ENCODE data around the gene MICAL3. TPM values are rescaled to one million over a fixed set of nuclear protein-coding genes. Genes with fewer than 3 reads are reported as not detected.

MICAL3 gene
- total RNA-seq, 3 donors from 2014 or later (not counting 1 experiment from before 2014, with no cell fraction given), result 17.1 to 36.3 (median 34.3) TPM

DNA sequence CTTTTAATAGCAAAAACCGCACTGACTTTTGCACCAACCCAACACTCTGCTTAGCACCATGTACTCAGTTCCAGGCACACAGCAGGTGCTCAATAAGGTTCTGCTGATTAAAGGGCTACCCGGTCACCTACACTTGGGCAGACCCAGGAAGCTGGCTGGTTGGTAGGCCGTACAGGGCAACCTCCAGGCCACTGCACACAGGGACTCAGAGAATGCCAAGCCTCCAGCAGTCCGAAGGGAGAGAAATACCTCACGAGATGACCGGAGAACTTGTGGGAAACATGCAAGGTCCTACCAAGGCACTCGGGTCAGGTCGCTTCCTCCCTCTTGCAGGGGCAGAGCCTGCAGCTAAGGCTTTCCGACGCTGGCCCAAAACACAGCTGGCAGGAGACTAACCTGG lies 109.2 kb downstream of the MICAL3 start:
- Histone ChIP-seq H3K4me1 (ENCODE audit: control insufficient read depth, insufficient read depth, low read length) (peaks cover 14% of the 10 kb centered on the region), H3K4me3 (ENCODE audit: low read length) (no peak overlapping the region), H3K36me3 (ENCODE audit: control insufficient read depth, insufficient read depth, low read length) (no peaks in the 10 kb centered on the region), H3K27ac (ENCODE audit: low read length) (no peak overlapping the region), H3K9me3 (ENCODE audit: control insufficient read depth, insufficient read depth, low read length) (no peaks in the 10 kb centered on the region), H3K27me3 (ENCODE audit: control insufficient read depth, insufficient read depth, low read length) (no peaks in the 10 kb centered on the region)
- TF ChIP-seq, protein P1, sequence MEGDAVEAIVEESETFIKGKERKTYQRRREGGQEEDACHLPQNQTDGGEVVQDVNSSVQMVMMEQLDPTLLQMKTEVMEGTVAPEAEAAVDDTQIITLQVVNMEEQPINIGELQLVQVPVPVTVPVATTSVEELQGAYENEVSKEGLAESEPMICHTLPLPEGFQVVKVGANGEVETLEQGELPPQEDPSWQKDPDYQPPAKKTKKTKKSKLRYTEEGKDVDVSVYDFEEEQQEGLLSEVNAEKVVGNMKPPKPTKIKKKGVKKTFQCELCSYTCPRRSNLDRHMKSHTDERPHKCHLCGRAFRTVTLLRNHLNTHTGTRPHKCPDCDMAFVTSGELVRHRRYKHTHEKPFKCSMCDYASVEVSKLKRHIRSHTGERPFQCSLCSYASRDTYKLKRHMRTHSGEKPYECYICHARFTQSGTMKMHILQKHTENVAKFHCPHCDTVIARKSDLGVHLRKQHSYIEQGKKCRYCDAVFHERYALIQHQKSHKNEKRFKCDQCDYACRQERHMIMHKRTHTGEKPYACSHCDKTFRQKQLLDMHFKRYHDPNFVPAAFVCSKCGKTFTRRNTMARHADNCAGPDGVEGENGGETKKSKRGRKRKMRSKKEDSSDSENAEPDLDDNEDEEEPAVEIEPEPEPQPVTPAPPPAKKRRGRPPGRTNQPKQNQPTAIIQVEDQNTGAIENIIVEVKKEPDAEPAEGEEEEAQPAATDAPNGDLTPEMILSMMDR (IDR thresholded peaks at IDR 0.05), result no peak
- DNase-seq (no peak), ATAC-seq (no peak)
- no peak overlapping the region for H3K27ac Mint-ChIP-seq
- no peak overlapping the region for H3K4me3 Mint-ChIP-seq
- intact Hi-C loops (cut with micrococcal nuclease), result loop anchor here (10.0 kb wide), 1 partner anchor 150 kb away; no protein-coding TSS in a partner anchor
- no peaks in the 10 kb centered on the region for H3K9me3 Mint-ChIP-seq
- peaks cover 0 to under 1% of the 10 kb centered on the region in 2 donors for H3K27me3 Mint-ChIP-seq (ENCODE audit: low read depth in 2 of 2)
- 90% methylated on average over 10 of the region's 10 CpGs for WGBS (ENCODE audit: insufficient coverage)
- H3K36me3 Mint-ChIP-seq, result no peaks in the 10 kb centered on the region
- H3K4me1 Mint-ChIP-seq, result peaks cover 6% of the 10 kb centered on the region in 2 donors

- TF ChIP-seq, protein P1 (IDR thresholded peaks at IDR 0.05), result no peak
- intact Hi-C loops (cut with micrococcal nuclease), result loop anchor here (10.0 kb wide), 1 partner anchor 150 kb away; no protein-coding TSS in a partner anchor
- Histone ChIP-seq H3K4me3 (ENCODE audit: low read length) (no peak overlapping the region), H3K4me1 (ENCODE audit: control insufficient read depth, insufficient read depth, low read length) (peaks cover 9% of the 10 kb centered on the region), H3K36me3 (ENCODE audit: control insufficient read depth, insufficient read depth, low read length) (no peaks in the 10 kb centered on the region), H3K9me3 (ENCODE audit: control insufficient read depth, insufficient read depth, low read length) (no peaks in the 10 kb centered on the region), H3K27me3 (ENCODE audit: control insufficient read depth, insufficient read depth, low read length) (no peaks in the 10 kb centered on the region), H3K27ac (ENCODE audit: low read length) (no peak overlapping the region)
- Mint-ChIP-seq H3K4me1 (no peaks in the 10 kb centered on the region), H3K4me3 (no peak overlapping the region), H3K27me3 (ENCODE audit: low read depth in 2 of 2) (no peaks in the 10 kb centered on the region), H3K36me3 (no peaks in the 10 kb centered on the region), H3K9me3 (no peaks in the 10 kb centered on the region), H3K27ac (no peak overlapping the region)
- no peak for ATAC-seq
- no peak for DNase-seq
- 81% methylated on average over 3 of the region's 3 CpGs for WGBS (ENCODE audit: insufficient coverage)
Measured at GRCh38 chr22:17914474-17914873, 109.9 kb downstream of the MICAL3 start.

DNA sequence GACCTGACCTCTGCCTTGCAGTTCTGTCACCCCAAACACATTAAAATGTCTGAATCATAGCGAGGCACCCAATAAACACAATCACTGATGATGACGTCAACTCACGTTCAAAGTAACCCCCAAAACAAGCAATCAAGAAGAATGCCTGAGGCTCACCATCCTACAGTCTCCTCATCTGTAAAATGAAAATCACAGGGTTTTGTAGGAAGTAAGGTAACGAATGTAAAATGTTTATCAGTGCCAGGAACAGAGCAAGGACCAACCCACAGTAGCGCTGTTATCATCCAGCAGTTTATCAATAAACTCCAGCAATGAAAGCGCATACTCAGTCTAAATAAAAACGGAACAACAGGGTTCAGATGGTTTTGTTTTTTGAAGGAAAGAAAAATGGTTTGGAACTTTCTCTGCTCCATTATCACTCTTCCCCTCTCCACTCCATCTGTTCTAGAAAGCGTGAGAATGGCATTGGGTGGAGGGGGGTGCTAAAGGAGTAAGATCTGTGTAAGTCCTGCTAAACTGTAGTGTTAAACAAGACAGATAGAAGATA lies 110.5 kb downstream of the MICAL3 start:
- Mint-ChIP-seq H3K9me3 (no peaks in the 10 kb centered on the region), H3K27ac (no peak overlapping the region), H3K4me3 (no peak overlapping the region), H3K36me3 (no peaks in the 10 kb centered on the region), H3K4me1 (no peaks in the 10 kb centered on the region), H3K27me3 (ENCODE audit: low read depth in 2 of 2) (no peaks in the 10 kb centered on the region)
- no peaks in the 10 kb centered on the region for H3K27me3 ChIP-seq (ENCODE audit: control insufficient read depth, insufficient read depth, low read length)
- no peak overlapping the region for H3K27ac ChIP-seq (ENCODE audit: low read length)
- intact Hi-C loops (cut with micrococcal nuclease), result loop anchor here (10.0 kb wide), 1 partner anchor 151 kb away; no protein-coding TSS in a partner anchor
- ATAC-seq, result no peak
- no peaks in the 10 kb centered on the region for H3K36me3 ChIP-seq (ENCODE audit: control insufficient read depth, insufficient read depth, low read length)
- no peaks in the 10 kb centered on the region for H3K9me3 ChIP-seq (ENCODE audit: control insufficient read depth, insufficient read depth, low read length)
- no peak for DNase-seq
- WGBS (ENCODE audit: insufficient coverage), result 84% methylated on average over 8 of the region's 8 CpGs
- H3K4me3 ChIP-seq (ENCODE audit: low read length), result no peak overlapping the region
- TF ChIP-seq, protein P1 (IDR thresholded peaks at IDR 0.05), result no peak
- H3K4me1 ChIP-seq (ENCODE audit: control insufficient read depth, insufficient read depth, low read length), result peaks cover 9% of the 10 kb centered on the region

Data from natural killer cell (primary cell).